ENCODE results near the gene GPATCH4. TPM values are rescaled to one million over a fixed set of nuclear protein-coding genes. Genes with fewer than 3 reads are reported as not detected.

Gene GPATCH4
- total and polyA plus RNA-seq, 10 of the 15 experiments (the other 5 are each of a cell fraction or from before 2014, with no cell fraction given), result 35.5 to 111 (median 73.9) TPM

GRCh38 chr1:156582388-156583017, 18.8 kb downstream of the GPATCH4 start:
- BruUV-seq (replicated peaks), result no TSS peak
- H3K9ac ChIP-seq (ENCODE audit: control insufficient read depth, insufficient read depth, low read length), result peak overlapping the region; percentile 66
- ChIA-PET POLR2A (interaction anchor here (1.0 kb wide), 1 partner anchor 85 kb away, joined by 4 read pairs; no protein-coding TSS in a partner anchor), CTCF (interaction anchor here (0.6 to 5.7 kb wide), 9 partner anchors 9 to 199 kb away, joined by 3 to 36 read pairs (median 4); partner anchors contain the start of gene NAXE), SMC1A (ENCODE audit: uncharacterized antibody, unreplicated experiment) (interaction anchor here (0.9 to 2.3 kb wide), 4 partner anchors 26 to 129 kb away, joined by 3 to 8 read pairs (median 8); partner anchors contain the start of gene MEF2D), RAD21 (ENCODE audit: unreplicated experiment) (interaction anchor here (0.9 to 2.2 kb wide), 11 partner anchors 9 to 197 kb away, joined by 3 to 9 read pairs (median 4); partner anchors contain the start of genes MEF2D and NAXE)
- TF ChIP-seq TAF1 (IDR thresholded peaks at IDR 0.05; ENCODE audit: borderline replicate concordance, low read depth, low read length), result peak; percentile 21; the same call in 1 of the 2 replicates
- 0 out of 2 replicates have a peak, but pooled peaks have one; percentile 6 for TF ChIP-seq TCF12 (IDR thresholded peaks at IDR 0.05; ENCODE audit: low read depth, low read length)
- TF ChIP-seq PRDM15 (CRISPR knock-in tag; IDR thresholded peaks at IDR 0.05), result no peak
- TF ChIP-seq KLF5 (IDR thresholded peaks at IDR 0.05; ENCODE audit: partially characterized antibody), result no peak
- DNase-seq (ENCODE audit: low read depth, low spot score) (no peak), FAIRE-seq (no peak), ATAC-seq (peak; percentile 38)
- no peaks in the 10 kb centered on the region for H3K36me3 ChIP-seq (ENCODE audit: control insufficient read depth in 2 of 2, insufficient read depth in 2 of 2, low read length in 1 of 2)
- H3K9me3 ChIP-seq (replicated peaks; ENCODE audit: control insufficient read depth, insufficient read depth, low read length), result no peaks in the 10 kb centered on the region
- in situ Hi-C loops (cut with MboI) (no loop called here), intact Hi-C loops (cut with micrococcal nuclease; ENCODE audit: unreplicated experiment) (no loop called here)
- peak overlapping the region; percentile 50; the same call in 1 of the 2 replicates for H3K27ac ChIP-seq (ENCODE audit: control insufficient read depth, insufficient read depth)
- H4K20me1 ChIP-seq (ENCODE audit: control insufficient read depth, insufficient read depth), result no peaks in the 10 kb centered on the region
- peak overlapping the region; percentile 43; the same call in 1 of the 2 replicates for H3K4me3 ChIP-seq
- H2AFZ ChIP-seq (ENCODE audit: control insufficient read depth, low read depth, low read length), result peak overlapping the region; percentile 83
- 35% methylated on average over 9 of the region's 9 CpGs for WGBS (ENCODE audit: insufficient coverage, insufficient replicate concordance, low lambda C conversion rate, missing lambda C conversion rate)
- H3K4me2 ChIP-seq (ENCODE audit: control insufficient read depth, insufficient read depth), result peak overlapping the region; percentile 21
- H3K27me3 ChIP-seq (replicated peaks in 1 of 2; ENCODE audit: control insufficient read depth in 2 of 2, insufficient read depth in 2 of 2, low read length in 1 of 2), result no peaks in the 10 kb centered on the region; a peak in 1 of 4 replicates
- H3K4me1 ChIP-seq (ENCODE audit: control insufficient read depth, insufficient read depth, low read length), result peaks cover 16% of the 10 kb centered on the region
- H3K79me2 ChIP-seq (ENCODE audit: control insufficient read depth, insufficient read depth, low read length), result no peaks in the 10 kb centered on the region
